Hematopoietic multipotent progenitor cell treated with erythropoietin and hydrocortisone succinate and interleukin-3 and kit ligand, for 17 days (in vitro differentiated cells): ENCODE results near the gene SGO2.
"Not testable (repeated sequence)": the region's sequence is repeated elsewhere in the genome, so short reads cannot be mapped to it uniquely, and the experiment has no call there.

Source experiments
- DNase-seq: peaks from one replicate; pipeline ENCODE4 v3.0.0-alpha.2; 2015; ENCODE audit warnings: low spot score

Gene SGO2

DNA sequence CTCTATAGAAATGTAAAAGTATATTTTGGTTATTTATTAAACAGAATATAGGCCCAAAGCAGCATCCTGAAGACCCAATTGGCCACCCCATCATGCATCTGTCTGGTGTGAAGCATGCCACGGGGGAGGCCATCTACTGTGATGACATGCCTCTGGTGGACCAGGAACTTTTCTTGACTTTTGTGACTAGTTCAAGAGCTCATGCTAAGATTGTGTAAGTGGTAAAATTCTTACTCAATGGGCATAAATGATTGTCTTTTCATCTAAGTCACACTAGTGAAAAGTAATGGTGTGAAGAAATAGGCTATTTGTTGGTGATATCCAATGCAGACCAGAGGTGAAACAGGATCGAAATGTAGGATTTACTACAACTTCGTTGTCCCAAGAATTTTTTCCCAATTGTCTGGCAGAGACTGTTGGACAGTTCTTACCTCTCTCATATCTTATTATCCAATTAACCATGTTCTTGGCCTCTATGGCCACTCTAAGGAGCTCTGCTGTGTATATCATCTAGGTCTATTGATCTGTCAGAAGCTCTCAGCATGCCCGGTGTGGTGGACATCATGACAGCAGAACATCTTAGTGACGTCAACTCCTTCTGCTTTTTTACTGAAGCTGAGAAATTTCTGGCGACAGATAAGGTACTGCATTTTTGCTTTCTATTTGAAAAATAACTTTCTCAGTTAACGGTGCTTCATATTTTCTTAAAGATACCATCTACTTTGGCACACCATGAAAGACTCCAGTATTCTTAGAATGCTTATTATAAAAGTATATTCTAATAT, 94.8 kb downstream of the SGO2 start:
- no peak for DNase-seq

DNA sequence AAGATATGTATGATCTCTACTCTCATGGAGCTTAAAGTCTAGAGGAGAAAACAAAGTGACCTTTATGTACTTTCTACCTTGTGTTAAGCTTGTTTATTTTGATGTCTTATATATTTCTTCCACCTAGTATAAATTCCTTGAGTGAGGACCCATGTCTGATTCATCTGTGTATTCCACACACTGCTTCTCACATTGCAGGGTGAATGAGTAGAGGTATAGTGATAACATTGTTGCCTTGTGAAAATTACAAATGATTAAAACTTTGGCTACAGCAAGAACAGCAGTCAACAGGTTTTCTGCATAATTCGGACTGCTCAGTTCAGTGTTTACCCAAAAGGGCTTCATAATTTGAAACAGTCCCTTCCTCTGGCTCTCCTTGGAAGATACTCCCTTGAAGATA, 96.1 kb downstream of the SGO2 start:
- DNase-seq = no peak

DNA sequence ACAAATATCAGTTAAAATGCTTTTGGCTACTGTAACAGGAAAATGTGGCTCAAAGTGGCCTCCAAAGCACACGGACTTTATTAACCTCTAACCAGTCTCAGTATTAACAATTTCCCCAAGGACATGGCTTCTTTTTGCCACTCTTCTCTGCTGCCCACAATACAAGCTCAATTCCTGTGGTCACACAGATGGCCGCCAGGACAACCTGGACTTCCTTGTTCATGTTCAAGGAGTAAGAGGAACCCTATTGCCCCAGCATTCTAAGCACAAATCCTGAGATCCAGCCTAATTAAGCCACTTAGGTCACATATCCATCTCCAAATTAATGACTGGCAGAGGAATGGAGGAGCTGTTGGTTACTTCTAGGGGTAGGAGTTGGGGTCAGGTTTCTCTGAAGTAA, 98.0 kb downstream of the SGO2 start:
- no peak for DNase-seq

DNA sequence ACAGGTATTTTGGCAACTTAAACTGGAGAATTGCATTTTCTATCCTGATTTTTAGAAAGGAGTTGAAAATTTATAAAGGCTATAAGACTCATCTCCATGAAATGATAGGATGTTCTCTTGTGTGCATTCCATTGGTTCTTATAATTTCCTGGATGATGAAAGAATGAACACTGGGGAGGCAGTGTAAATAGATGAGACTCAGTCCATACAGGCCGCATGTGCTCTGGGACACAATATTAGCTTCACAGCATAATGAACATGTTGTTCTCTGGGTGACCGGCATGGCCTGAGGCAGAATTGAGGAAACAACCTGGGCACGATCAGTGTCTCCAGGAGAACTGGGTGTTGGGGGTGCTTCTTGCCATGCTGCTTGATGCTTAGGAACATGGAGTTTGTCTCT, 98.7 kb downstream of the SGO2 start:
- DNase-seq = no peak

DNA sequence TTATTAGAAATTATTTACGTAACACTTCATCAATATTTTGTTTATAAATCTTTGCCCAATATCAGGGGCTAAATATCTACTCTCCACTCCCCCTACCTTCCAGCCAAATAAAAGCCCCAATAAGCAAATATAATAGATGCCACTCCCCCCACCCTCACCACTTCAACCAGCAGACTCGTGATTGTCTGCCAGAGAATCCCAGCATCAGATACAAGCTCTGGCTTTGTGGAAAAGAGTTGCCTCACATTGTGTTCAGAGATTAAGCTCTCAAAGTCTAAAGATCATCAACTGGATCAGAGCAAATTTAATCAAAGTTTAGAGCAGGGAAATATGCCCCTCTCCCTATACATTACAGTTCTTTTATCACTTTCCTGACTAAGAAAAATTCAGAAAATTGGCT, 99.3 kb downstream of the SGO2 start:
- DNase-seq = no peak

DNA sequence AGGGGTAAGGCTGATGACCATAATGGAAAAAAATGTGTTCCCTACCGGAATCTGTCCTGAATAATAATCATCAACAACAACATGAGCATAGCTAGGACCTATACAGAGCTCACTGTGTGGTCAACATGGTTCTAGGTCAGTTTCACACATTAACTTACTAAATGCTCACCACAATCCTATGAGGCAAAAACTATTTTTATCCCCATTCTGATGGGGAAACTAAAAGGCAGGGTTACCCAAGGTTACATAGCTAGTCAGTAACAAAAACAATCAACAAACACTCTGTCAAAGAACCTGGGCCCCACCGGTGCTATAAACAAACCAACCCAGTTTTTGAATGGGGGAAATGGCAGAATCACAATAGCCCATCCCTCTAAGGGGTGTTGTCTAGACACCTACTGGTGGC, 100.0 kb downstream of the SGO2 start:
- DNase-seq = no peak

DNA sequence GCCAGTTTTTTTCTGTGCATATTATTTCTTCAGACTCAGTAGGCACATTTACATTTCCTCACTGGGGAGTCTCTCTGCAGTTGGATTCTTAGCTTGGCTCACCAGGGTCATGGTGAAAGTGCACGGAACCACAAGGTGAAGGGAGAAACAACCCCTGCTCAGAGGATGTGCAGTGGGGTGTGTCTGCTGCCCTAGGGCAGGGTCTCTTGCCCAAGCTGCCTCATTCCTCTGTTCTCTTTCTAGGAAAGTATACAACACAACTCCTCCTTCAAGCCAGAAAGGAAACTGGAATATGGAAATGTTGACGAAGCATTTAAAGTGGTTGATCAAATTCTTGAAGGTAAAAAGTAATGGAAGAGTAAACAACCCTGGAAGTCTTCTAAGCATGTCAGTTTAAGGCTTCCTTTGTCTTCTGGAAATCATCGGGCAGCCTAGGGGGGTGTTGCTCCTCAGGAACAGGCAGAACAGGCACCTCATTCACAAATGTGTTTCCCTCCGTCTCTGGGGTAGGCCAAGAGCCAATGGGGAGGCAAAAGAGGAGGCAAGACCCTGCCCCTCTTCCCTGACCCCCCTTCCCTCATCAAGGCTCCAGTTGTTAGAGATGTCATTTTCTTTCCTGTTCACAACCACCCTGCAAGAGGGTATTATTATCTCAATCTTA, 101.2 kb downstream of the SGO2 start:
- no peak for DNase-seq

DNA sequence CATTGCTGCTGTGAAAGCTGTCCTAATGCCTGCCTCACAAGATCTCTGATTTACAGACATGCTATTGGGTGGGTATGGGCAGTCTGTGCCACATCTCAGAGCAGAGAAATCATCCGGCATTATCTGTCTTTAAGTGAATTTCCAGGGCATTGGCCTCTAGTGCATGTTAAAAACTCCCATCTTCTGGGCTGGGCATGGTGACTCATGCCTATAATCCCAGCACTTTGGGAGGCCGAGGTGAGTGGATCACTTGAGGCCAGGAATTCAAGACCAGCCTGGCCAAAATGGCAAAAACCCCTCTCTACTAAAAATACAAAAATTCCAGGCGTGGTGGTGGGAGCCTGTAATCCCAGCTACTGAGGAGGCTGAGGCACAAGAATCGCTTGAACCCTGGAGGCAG, 102.5 kb downstream of the SGO2 start:
- DNase-seq = not testable (repeated sequence)

DNA sequence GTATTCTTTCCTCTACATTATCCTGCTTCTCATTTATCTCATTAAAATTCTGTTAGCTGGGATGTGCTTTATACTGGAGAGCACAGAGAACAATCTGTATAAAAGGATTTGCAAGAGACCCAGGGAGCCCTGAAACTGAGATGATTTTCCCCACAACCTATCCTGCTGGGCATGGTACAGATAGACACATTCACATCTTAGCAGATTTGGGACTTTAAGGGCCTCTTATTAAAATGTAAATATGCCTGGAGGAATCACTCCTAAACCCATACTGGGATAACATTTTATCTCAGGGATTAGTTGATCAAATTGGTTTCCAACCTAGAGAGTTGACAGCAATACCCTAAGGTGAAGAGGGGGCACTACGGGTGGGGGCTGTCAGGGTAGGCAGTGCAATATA, 105.3 kb downstream of the SGO2 start:
- DNase-seq = no peak
